Epithelial cell of esophagus (primary cell): Measurements from ENCODE around the gene REC8.
A peak's percentile ranks its signal among the peaks of the same experiment; 100 is the strongest.

ENCODE experiments used
- DNase-seq: peaks from one replicate; pipeline ENCODE4 v3.0.0; 2010; ENCODE audit warnings: low read depth
- H3K4me3 ChIP-seq: 2 replicates; pipeline ENCODE4 v1.5.1; 2011; ENCODE audit warnings: mild to moderate bottlenecking, low read length, control low read depth
- TF ChIP-seq, protein P1 (sequence below): IDR thresholded peaks from 2 replicates; pipeline ENCODE4 v1.5.1; 2011; ENCODE audit warnings: low read depth, mild to moderate bottlenecking, low read length, control low read depth, inconsistent platforms; ENCODE audit not compliant: insufficient read depth; ENCODE audit errors: missing control alignments

The REC8 gene

DNA sequence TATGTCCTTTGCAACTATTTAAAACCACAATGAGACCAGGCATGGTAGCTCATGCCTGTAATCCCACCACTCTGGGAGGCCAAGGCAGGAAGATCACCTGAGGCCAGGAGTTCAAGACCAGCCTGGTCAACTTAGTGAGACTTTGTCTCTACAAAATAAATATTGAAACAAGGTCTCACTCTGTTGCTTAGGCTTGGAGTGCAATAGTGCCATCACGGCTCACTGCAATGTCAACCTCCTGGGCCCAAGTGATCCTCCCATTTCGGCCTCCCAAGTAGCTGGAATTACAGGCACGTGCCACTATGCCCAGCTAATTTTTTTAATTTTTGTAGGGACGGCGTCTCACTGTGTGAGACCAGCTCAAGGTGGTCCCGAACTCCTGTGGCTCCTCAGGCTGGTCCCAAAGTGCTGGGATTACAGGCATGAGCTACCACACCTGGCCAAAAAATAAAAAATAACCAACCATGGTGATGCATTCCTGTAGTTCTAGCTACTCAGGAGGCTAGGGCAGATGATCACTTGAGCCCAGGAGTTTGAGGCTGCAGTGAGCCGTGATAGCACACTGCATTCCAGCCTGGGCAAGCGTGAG is 42.4 kb upstream of the REC8 start:
- TF ChIP-seq, protein P1, sequence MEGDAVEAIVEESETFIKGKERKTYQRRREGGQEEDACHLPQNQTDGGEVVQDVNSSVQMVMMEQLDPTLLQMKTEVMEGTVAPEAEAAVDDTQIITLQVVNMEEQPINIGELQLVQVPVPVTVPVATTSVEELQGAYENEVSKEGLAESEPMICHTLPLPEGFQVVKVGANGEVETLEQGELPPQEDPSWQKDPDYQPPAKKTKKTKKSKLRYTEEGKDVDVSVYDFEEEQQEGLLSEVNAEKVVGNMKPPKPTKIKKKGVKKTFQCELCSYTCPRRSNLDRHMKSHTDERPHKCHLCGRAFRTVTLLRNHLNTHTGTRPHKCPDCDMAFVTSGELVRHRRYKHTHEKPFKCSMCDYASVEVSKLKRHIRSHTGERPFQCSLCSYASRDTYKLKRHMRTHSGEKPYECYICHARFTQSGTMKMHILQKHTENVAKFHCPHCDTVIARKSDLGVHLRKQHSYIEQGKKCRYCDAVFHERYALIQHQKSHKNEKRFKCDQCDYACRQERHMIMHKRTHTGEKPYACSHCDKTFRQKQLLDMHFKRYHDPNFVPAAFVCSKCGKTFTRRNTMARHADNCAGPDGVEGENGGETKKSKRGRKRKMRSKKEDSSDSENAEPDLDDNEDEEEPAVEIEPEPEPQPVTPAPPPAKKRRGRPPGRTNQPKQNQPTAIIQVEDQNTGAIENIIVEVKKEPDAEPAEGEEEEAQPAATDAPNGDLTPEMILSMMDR, result no peak
- DNase-seq, result no peak
- H3K4me3 ChIP-seq, result no peak overlapping the region

DNA sequence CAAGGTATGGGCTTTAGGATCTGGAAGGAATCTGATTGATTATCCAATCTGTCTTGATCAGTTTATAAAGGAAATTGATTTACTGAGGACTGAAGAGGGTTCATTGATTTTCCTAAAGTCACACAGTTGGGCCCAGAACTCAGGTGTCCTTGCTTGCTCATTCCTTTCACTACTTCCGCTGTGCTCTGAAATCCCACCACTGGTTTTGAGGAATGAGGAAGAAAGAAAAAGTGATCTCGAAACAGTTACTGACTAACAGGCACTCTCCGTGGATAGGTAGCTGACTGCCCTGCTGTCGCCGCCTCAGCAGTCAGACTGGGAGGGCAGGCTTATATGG is 41.5 kb upstream of the REC8 start, which contains the start of gene FITM1:
TSS of gene FITM1 (plus strand) at position 280 of the 337 bp plus-strand sequence. CDS start 905 bp downstream, outside the sequence.
- no peak for DNase-seq
- no peak within 1 kb of the TSS for H3K4me3 ChIP-seq
- TF ChIP-seq, protein P1, result no peak

DNA sequence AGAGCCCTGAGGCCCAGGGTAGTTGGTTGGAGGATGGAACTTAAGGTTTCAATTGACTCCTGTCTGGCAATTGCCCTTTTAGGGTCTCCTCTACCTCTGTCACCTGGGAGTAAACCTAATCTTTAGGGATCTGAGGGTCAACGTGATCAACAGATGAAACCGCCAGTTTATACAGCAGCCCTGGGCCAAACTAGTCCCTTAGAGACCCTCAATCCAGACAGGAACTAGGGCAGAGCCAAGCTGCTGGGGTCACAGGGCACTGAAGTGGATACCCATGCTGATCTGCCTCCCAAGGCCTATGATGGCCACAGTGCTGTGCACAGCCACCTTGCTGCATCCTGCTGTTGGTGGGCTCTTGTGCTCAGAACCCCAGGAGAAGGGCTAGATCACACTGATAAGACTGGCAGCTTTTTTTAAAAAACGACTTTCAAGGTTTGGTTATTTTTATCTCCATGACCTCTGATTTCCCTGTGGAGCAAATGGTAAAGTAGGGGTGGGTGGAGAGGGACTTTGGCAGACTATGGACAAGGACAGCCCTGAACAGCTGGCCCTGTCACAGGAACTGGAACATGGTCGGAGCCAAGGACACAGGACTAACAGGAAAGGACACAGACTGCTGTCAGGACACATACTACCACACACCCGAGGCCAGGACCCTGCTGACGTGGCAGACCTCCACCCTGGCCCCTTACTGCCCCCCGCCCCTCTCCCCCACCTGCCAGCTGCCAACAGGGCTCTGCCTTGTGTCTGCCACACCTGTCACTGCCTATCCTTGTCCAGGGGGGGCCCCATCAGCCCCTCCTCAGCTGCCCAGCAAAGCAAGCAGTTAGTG is 40.9 kb upstream of the REC8 start:
- DNase-seq, result no peak
- TF ChIP-seq, protein P1, result no peak
- H3K4me3 ChIP-seq, result no peak overlapping the region

DNA sequence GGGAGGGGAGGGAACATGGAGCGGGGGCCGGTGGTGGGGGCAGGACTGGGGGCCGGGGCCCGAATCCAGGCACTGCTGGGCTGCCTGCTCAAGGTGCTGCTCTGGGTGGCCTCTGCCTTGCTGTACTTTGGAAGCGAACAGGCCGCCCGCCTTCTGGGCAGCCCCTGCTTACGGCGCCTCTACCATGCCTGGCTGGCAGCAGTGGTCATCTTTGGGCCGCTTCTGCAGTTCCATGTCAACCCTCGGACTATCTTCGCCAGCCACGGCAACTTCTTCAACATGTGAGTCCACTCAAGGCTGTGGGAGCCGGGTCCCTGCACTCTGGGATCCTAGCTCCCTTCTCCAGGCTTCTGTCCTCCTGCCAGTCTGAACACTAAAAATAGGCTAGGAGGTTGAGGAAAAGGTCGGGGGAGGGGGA is 40.3 kb upstream of the REC8 start:
- H3K4me3 ChIP-seq, result no peak overlapping the region
- TF ChIP-seq, protein P1, result no peak
- no peak for DNase-seq

DNA sequence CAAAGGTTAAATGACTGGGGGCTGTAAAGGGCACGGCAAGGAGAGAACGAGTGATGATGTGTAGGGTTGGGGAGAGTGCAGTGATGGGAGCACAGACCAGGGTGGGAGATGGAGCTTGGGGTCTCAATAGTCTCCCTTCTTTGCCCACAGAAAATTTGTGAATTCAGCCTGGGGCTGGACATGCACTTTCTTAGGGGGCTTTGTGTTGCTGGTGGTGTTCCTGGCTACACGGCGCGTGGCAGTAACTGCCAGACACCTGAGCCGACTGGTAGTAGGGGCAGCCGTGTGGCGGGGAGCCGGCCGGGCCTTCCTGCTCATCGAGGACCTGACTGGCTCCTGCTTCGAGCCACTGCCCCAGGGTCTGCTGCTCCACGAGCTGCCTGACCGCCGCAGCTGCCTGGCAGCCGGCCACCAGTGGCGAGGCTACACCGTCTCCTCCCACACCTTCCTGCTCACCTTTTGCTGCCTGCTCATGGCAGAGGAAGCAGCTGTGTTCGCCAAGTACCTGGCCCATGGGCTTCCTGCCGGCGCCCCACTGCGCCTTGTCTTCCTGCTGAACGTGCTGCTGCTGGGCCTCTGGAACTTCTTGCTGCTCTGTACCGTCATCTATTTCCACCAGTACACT is 39.7 kb upstream of the REC8 start:
- no peak overlapping the region for H3K4me3 ChIP-seq
- DNase-seq, result peak; percentile 58
- TF ChIP-seq, protein P1, result no peak

DNA sequence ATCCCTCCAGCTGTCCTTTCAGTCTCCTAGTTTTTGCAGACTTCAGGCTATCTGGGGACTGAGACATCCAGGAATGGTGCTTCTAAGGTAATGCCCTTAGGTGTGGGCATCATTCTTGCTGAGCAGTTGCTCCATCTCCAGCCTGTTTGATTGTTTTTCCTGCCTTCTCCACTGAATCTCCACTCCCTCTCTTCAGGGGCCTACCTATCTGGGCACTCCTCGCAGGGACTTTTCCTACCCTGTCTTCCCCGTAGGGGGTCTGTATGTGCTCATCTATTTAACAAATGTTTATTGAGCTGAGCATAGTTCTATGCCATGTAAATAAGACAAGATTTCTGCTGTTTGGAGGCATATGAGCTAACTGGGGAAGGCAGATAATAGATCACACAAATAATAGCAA is 38.9 kb upstream of the REC8 start:
- DNase-seq, result no peak
- H3K4me3 ChIP-seq, result no peak overlapping the region
- TF ChIP-seq, protein P1, result no peak
